ENCODE measurements around the gene UBTD1. TPM values are rescaled to one million over a fixed set of nuclear protein-coding genes. Genes with fewer than 3 reads are reported as not detected.

UBTD1 gene
- total RNA-seq, 1 donor: 30.2 TPM

- DNase-seq (ENCODE audit: low read depth): peak; percentile 74
- TF ChIP-seq CTCF (IDR thresholded peaks at IDR 0.05; ENCODE audit: insufficient read depth, low read depth, low read length): no peak
- no peak overlapping the region for H3K4me3 ChIP-seq (ENCODE audit: low read depth, low read length)
Measured at GRCh38 chr10:97494863-97495506, 3.7 kb upstream of the UBTD1 start.

- H3K4me3 ChIP-seq (ENCODE audit: low read depth, low read length): peak overlapping the region; percentile 100
- peak; percentile 83 for DNase-seq (ENCODE audit: low read depth)
- TF ChIP-seq CTCF (IDR thresholded peaks at IDR 0.05; ENCODE audit: insufficient read depth, low read depth, low read length): no peak
Measured at GRCh38 chr10:97497572-97498075, 1.1 kb upstream of the UBTD1 start.

GRCh38 chr10:97498076-97498840, 466 bp upstream of the UBTD1 start, which contains the start of gene MMS19:
TSS of gene MMS19 (minus strand) at chr10:97498422. CDS start at chr10:97498384, 38 bp downstream.
- no peak for TF ChIP-seq CTCF (IDR thresholded peaks at IDR 0.05; ENCODE audit: insufficient read depth, low read depth, low read length)
- H3K4me3 ChIP-seq (ENCODE audit: low read depth, low read length): peak within 1 kb of the TSS; percentile 100
- DNase-seq (ENCODE audit: low read depth): peak; percentile 98

- DNase-seq (ENCODE audit: low read depth): peak; percentile 67
- TF ChIP-seq CTCF (IDR thresholded peaks at IDR 0.05; ENCODE audit: insufficient read depth, low read depth, low read length): no peak
- peak overlapping the region; percentile 100 for H3K4me3 ChIP-seq (ENCODE audit: low read depth, low read length)
Measured at GRCh38 chr10:97499561-97500296, 1.0 kb downstream of the UBTD1 start.

- no peak for TF ChIP-seq CTCF (IDR thresholded peaks at IDR 0.05; ENCODE audit: insufficient read depth, low read depth, low read length)
- DNase-seq (ENCODE audit: low read depth): no peak
- H3K4me3 ChIP-seq (ENCODE audit: low read depth, low read length): peak overlapping the region; percentile 100
Measured at GRCh38 chr10:97500297-97500575, 1.5 kb downstream of the UBTD1 start.

- H3K4me3 ChIP-seq (ENCODE audit: low read depth, low read length): no peak overlapping the region
- no peak for DNase-seq (ENCODE audit: low read depth)
- TF ChIP-seq CTCF (IDR thresholded peaks at IDR 0.05; ENCODE audit: insufficient read depth, low read depth, low read length): no peak
Measured at GRCh38 chr10:97502916-97503315, 4.2 kb downstream of the UBTD1 start.

All from fibroblast of villous mesenchyme (primary cell).